ENCODE measurements around the gene RBM38.

DNA sequence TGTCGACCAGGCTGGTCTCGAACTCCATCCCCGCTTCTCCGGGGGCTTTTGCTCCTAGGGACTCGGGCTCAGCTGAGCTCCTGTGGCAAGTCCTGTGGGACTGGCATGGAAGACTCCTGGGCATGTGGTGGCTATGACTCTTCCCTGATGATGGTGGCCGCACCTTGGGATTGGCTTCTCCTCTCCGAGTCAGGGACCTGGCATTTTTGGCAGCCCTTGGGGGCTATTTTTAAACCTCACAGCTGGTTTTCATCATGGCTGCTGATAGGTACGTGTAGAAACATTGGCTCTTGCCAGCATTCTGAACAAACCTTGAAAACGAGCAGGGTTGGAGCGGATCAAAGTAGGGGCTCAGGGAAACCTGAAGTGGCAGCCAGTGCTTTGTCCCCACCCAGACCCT lies 54.1 kb downstream of the RBM38 start:
- TF ChIP-seq, protein P1, sequence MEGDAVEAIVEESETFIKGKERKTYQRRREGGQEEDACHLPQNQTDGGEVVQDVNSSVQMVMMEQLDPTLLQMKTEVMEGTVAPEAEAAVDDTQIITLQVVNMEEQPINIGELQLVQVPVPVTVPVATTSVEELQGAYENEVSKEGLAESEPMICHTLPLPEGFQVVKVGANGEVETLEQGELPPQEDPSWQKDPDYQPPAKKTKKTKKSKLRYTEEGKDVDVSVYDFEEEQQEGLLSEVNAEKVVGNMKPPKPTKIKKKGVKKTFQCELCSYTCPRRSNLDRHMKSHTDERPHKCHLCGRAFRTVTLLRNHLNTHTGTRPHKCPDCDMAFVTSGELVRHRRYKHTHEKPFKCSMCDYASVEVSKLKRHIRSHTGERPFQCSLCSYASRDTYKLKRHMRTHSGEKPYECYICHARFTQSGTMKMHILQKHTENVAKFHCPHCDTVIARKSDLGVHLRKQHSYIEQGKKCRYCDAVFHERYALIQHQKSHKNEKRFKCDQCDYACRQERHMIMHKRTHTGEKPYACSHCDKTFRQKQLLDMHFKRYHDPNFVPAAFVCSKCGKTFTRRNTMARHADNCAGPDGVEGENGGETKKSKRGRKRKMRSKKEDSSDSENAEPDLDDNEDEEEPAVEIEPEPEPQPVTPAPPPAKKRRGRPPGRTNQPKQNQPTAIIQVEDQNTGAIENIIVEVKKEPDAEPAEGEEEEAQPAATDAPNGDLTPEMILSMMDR (IDR thresholded peaks at IDR 0.05) = no peak
- no peak for TF ChIP-seq POLR2A (IDR thresholded peaks at IDR 0.05)

All from testis (tissue), 2 donors.